ENCODE measurements around the gene MVK.
A peak's percentile ranks its signal among the peaks of the same experiment; 100 is the strongest.
"Not testable (repeated sequence)": the region's sequence is repeated elsewhere in the genome, so short reads cannot be mapped to it uniquely, and the experiment has no call there.

MVK gene

GRCh38 chr12:109592905-109593272 lies 19.3 kb downstream of the MVK start:
- DNase-seq: no peak

- DNase-seq: no peak
These were observed 21.1 kb downstream of the MVK start for GRCh38 chr12:109594556-109595317.

- peak; percentile 57 to 66 for DNase-seq
These were observed 21.8 kb downstream of the MVK start for GRCh38 chr12:109595321-109595902.

- no peak for DNase-seq
These were observed 23.0 kb downstream of the MVK start for GRCh38 chr12:109596418-109597244.

GRCh38 chr12:109597414-109597794 lies 23.8 kb downstream of the MVK start:
- DNase-seq: no peak

- DNase-seq: peak; percentile 75 to 82
These were observed 24.3 kb downstream of the MVK start for GRCh38 chr12:109597795-109598427.

GRCh38 chr12:109598428-109598854 lies 24.8 kb downstream of the MVK start:
- DNase-seq: no peak

GRCh38 chr12:109599087-109599486 lies 25.5 kb downstream of the MVK start:
- no peak for DNase-seq

- no peak for DNase-seq
These were observed 26.9 kb downstream of the MVK start for GRCh38 chr12:109600481-109600880.

GRCh38 chr12:109600995-109601394 lies 27.4 kb downstream of the MVK start:
- no peak for DNase-seq

- no peak for DNase-seq
These were observed 28.0 kb downstream of the MVK start for GRCh38 chr12:109601557-109601956.

GRCh38 chr12:109602132-109602531 lies 28.5 kb downstream of the MVK start:
- not testable (repeated sequence) for DNase-seq

- no peak for DNase-seq
These were observed 30.6 kb downstream of the MVK start for GRCh38 chr12:109604132-109604585.

- DNase-seq: no peak
These were observed 31.4 kb downstream of the MVK start for GRCh38 chr12:109605016-109605415.

GRCh38 chr12:109605599-109606228 lies 32.1 kb downstream of the MVK start:
- no peak for DNase-seq

- no peak for DNase-seq
These were observed 32.9 kb downstream of the MVK start for GRCh38 chr12:109606320-109607028.

- no peak for DNase-seq
These were observed 34.0 kb downstream of the MVK start for GRCh38 chr12:109607618-109608017.

- DNase-seq: no peak
These were observed 34.7 kb downstream of the MVK start for GRCh38 chr12:109608270-109608669.

- DNase-seq: no peak
These were observed 35.2 kb downstream of the MVK start for GRCh38 chr12:109608793-109609192.

- DNase-seq: no peak
These were observed 35.7 kb downstream of the MVK start for GRCh38 chr12:109609342-109609741.

GRCh38 chr12:109610523-109610922 lies 36.9 kb downstream of the MVK start:
- no peak for DNase-seq

GRCh38 chr12:109611223-109611622 lies 37.6 kb downstream of the MVK start:
- no peak for DNase-seq
